Right lobe of liver (tissue), 6 donors: ENCODE measurements around the gene CFL1. TPM values are rescaled to one million over a fixed set of nuclear protein-coding genes. Genes with fewer than 3 reads are reported as not detected.

Experiments
- ATAC-seq, 4 donors: fragments of 200-7000 bp; cut with Tn5 transposase; one replicate each; pipeline ENCODE4 v1.9.1; 2020; ENCODE audit warnings: mild to moderate bottlenecking in 4 of 4, moderate library complexity in 4 of 4
- DNase-seq, 3 donors: peaks; one replicate each; pipeline ENCODE4 v3.0.0-alpha.2; 2020
- H3K27ac ChIP-seq, 3 donors: fragments of 200-600 bp; one replicate each; pipeline ENCODE4 v1.8.0; 2022
- H3K27me3 ChIP-seq, 2 donors: fragments of 200-600 bp; one replicate each; pipeline ENCODE4 v1.8.0; 2022
- H3K36me3 ChIP-seq, 4 donors: fragments of 200-600 bp; sonication (generic) in 1 of 4; one replicate each; pipeline versions ENCODE4 v1.5.1 to v1.8.0; 2017 to 2022; ENCODE audit warnings: control low read depth in 1 of 4
- H3K4me1 ChIP-seq, 4 donors: fragments of 200-600 bp; sonication (generic) in 1 of 4; one replicate each; pipeline versions ENCODE4 v1.5.1 to v1.8.0; 2017 to 2022; ENCODE audit warnings: control low read depth in 1 of 4
- H3K4me3 ChIP-seq, 3 donors: fragments of 200-600 bp; one replicate each; pipeline ENCODE4 v1.8.0; 2022
- H3K9me3 ChIP-seq, 4 donors: fragments of 200-600 bp; sonication (generic) in 1 of 4; one replicate each; pipeline versions ENCODE4 v1.5.1 to v1.8.0; 2017 to 2022; ENCODE audit warnings: control low read depth in 1 of 4
- POLR2A ChIP-seq: fragments of 450-650 bp; IDR thresholded peaks from one replicate; pipeline ENCODE4 v1.6.1; 2017; ENCODE audit warnings: antibody characterized with exemption, mild to moderate bottlenecking
- WGBS: methylation state at CpG from one replicate; pipeline ENCODE4 v1.1.6; 2018; ENCODE audit warnings: low coverage, low lambda C conversion rate; ENCODE audit not compliant: insufficient coverage; ENCODE audit errors: missing lambda C conversion rate; 5-methylcytosine and 5-hydroxymethylcytosine counted together
- intact Hi-C, 2 donors: fragments of 100-400 bp; cut with DNase I; formaldehyde crosslinking; loops; one replicate each; pipeline versions ENCODE4 v1.11.2 to v1.14.1; 2022
- total RNA-seq, 6 experiments: library from RNA; depleted of rRNA in 2 of 6; stranded (reverse); fragments of >200 nt in 2 of 6; fragmentation: NEBNext Ultra II Directional in 3 of 6; extraction: Animal tissue kit (Norgen Biotek cat#: 25700) in 3 of 6; gene quantifications; one replicate each; pipeline versions ENCODE4 v1.1.0 to v1.2.4, GENCODE V29; 2016 to 2023
- TF ChIP-seq, protein P1 (sequence below), 4 donors: fragments of 200-600 bp in 3 of 4; fragments of 450-650 bp in 1 of 4; IDR thresholded peaks; one replicate each; pipeline versions ENCODE4 v1.5.1 to v1.8.0; 2016 to 2022; ENCODE audit warnings: antibody characterized with exemption in 4 of 4, mild to moderate bottlenecking in 2 of 4
- donor health status: DM: no; HTN: yes; CAD: no.
- donor health status: DM: no; HTN: no; CAD: no.
- donor health status: DM: no; HTN: no; CAD: no.
- donor health status: DM: no; HTN: yes; CAD: no.
- donor health status: DM: no; HTN: yes; CAD: no.

CFL1 gene
- total RNA-seq, 6 experiments from 2014 or later, result 219 to 503 (median 313) TPM

DNA sequence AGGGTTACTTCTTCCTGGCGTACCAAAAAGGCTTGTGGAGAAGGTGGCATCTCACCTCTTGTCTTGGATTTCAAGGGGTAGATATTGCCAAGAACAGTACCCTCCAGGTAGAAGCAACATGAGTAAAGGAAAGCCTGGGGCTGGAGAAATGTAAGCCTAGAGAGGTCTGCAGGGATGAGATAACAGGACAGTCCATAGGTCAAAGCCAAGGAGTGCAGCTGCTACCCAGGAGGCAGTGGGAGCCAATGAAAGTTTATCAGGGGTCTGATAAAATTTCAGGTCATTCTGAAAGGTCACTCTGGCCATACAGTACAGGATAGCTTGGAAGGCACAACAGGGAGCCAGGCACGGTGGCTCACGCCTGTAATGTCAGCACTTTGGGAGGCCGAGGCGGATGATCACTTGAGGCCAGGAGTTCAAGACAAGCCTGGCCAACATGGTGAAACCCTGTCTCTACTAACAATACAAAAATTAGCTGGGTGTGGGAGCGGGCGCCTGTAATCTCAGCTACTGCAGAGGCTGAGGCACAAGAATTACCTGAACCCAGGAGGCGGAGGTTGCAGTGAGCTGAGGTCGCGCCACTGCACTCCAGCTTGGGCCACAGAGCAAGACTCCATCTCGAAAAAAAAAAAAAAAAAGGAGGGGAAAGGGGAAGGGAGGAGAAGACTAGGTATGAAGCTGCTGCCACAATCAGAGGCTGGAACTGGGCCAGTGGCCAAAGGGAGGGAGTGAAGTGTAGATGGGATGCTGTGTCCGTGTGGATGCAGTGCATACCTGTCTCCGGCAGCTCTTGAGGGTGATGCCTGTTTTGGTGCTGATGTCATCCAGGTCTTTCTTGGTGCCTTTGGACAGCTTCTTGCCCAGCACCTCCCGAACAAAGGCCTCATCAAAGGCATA, 29.1 kb upstream of the CFL1 start:
- WGBS, result 78% methylated on average over 10 of the region's 14 CpGs

GRCh38 chr11:65885808-65886536, 28.0 kb upstream of the CFL1 start:
- no peak for ATAC-seq
- no peak for TF ChIP-seq POLR2A
- Histone ChIP-seq H3K27ac (no peak overlapping the region), H3K27me3 (no peaks in the 10 kb centered on the region), H3K4me1 (peaks cover 0 to 25% (median 8%) of the 10 kb centered on the region in 4 donors), H3K4me3 (no peak overlapping the region), H3K9me3 (no peaks in the 10 kb centered on the region), H3K36me3 (peaks cover 0 to 11% (median 0%) of the 10 kb centered on the region in 4 donors)
- intact Hi-C loops, result loop anchor here (10.0 kb wide), 1 partner anchor 99 kb away; no protein-coding TSS in a partner anchor
- no peak for DNase-seq
- 77% methylated on average over 9 of the region's 12 CpGs for WGBS

More for the DNA sequence above, 29.1 kb upstream of the CFL1 start:
- TF ChIP-seq, protein P1, sequence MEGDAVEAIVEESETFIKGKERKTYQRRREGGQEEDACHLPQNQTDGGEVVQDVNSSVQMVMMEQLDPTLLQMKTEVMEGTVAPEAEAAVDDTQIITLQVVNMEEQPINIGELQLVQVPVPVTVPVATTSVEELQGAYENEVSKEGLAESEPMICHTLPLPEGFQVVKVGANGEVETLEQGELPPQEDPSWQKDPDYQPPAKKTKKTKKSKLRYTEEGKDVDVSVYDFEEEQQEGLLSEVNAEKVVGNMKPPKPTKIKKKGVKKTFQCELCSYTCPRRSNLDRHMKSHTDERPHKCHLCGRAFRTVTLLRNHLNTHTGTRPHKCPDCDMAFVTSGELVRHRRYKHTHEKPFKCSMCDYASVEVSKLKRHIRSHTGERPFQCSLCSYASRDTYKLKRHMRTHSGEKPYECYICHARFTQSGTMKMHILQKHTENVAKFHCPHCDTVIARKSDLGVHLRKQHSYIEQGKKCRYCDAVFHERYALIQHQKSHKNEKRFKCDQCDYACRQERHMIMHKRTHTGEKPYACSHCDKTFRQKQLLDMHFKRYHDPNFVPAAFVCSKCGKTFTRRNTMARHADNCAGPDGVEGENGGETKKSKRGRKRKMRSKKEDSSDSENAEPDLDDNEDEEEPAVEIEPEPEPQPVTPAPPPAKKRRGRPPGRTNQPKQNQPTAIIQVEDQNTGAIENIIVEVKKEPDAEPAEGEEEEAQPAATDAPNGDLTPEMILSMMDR (IDR thresholded peaks at IDR 0.05), result no peak
- TF ChIP-seq POLR2A, result no peak
- Histone ChIP-seq H3K27me3 (no peaks in the 10 kb centered on the region), H3K4me1 (peaks cover 0 to 32% (median 8%) of the 10 kb centered on the region in 4 donors), H3K4me3 (peak overlapping the region in 2 of 3 donors; percentile 73 to 80), H3K36me3 (peaks cover 0 to 11% (median 0%) of the 10 kb centered on the region in 4 donors), H3K9me3 (no peaks in the 10 kb centered on the region), H3K27ac (peak overlapping the region in 1 of 3 donors; percentile 88)
- DNase-seq (no peak), ATAC-seq (no peak)
- intact Hi-C loops, result loop anchor here (10.0 kb wide), 1 partner anchor 98 kb away; no protein-coding TSS in a partner anchor

DNA sequence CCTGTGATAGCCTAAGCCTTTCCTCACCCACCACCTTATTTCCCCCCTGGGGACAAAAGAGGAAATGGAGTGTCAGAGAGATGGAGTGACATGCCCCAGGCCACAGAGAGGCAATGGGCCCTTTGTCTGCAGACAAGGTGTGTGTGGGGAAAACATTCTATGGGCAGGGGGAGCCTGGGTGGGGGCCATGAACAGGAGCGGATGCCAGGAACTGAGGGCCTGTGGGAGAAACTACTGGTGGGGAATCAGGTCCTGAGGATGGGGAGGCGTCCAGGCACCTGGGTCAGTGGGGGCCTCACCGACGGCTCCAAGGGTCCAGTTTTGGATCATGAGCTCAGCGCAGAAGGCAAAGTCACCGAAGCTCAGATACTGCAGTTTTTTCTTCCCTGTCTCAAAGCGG, 27.3 kb upstream of the CFL1 start:
- H3K4me3 ChIP-seq, result no peak overlapping the region
- 100% methylated on average over 1 of the region's 7 CpGs for WGBS
- peaks cover 0 to 11% (median 0%) of the 10 kb centered on the region in 4 donors for H3K36me3 ChIP-seq
- no peak overlapping the region for H3K27ac ChIP-seq
- H3K9me3 ChIP-seq, result no peaks in the 10 kb centered on the region
- peaks cover 0 to 22% (median 8%) of the 10 kb centered on the region in 4 donors for H3K4me1 ChIP-seq
- ATAC-seq (no peak), DNase-seq (no peak)
- H3K27me3 ChIP-seq, result no peaks in the 10 kb centered on the region
- TF ChIP-seq, protein P1 (IDR thresholded peaks at IDR 0.05), result no peak
- no peak for TF ChIP-seq POLR2A
- intact Hi-C loops, result loop anchor here (10.0 kb wide), 1 partner anchor 100 kb away; no protein-coding TSS in a partner anchor

- peaks cover 0 to 17% (median 6%) of the 10 kb centered on the region in 4 donors for H3K4me1 ChIP-seq
These were observed 26.7 kb upstream of the CFL1 start for GRCh38 chr11:65884716-65885092.

More at GRCh38 chr11:65884716-65885092, 26.7 kb upstream of the CFL1 start:
- H3K27ac ChIP-seq, result no peak overlapping the region
- peaks cover 0 to 11% (median 0%) of the 10 kb centered on the region in 4 donors for H3K36me3 ChIP-seq
- H3K27me3 ChIP-seq, result no peaks in the 10 kb centered on the region
- no peaks in the 10 kb centered on the region for H3K9me3 ChIP-seq
- TF ChIP-seq POLR2A, result no peak
- TF ChIP-seq, protein P1 (IDR thresholded peaks at IDR 0.05), result peak; percentile 98 to 99 (median 99)
- no peak overlapping the region for H3K4me3 ChIP-seq
- WGBS, result no CpG with 5 or more reads among the region's 9 CpGs
- DNase-seq (peak; percentile 80 to 83 (median 80)), ATAC-seq (peak; percentile 43 to 60 (median 52))
- intact Hi-C loops, result loop anchor here (10.0 kb wide), 1 partner anchor 100 kb away; no protein-coding TSS in a partner anchor
